GM18520 (cell line): ENCODE data around the gene FPR2.
"Not testable (repeated sequence)": the region's sequence is repeated elsewhere in the genome, so short reads cannot be mapped to it uniquely, and the experiment has no call there.

Source experiments
- ATAC-seq: cut with Tn5 transposase; IDR thresholded peaks from one replicate; pipeline ENCODE4 v1.9.1; 2021; ENCODE audit not compliant: unreplicated experiment

The FPR2 gene

GRCh38 chr19:51803967-51804366 lies 43.0 kb downstream of the FPR2 start:
- ATAC-seq: no peak

- ATAC-seq: not testable (repeated sequence)
Measured at GRCh38 chr19:51804789-51805188, 43.8 kb downstream of the FPR2 start.

- not testable (repeated sequence) for ATAC-seq
Measured at GRCh38 chr19:51805396-51805795, 44.4 kb downstream of the FPR2 start.

GRCh38 chr19:51806571-51806970 lies 45.6 kb downstream of the FPR2 start:
- not testable (repeated sequence) for ATAC-seq

GRCh38 chr19:51807111-51807701 lies 46.2 kb downstream of the FPR2 start:
- ATAC-seq: no peak

GRCh38 chr19:51807925-51808324 lies 46.9 kb downstream of the FPR2 start:
- no peak for ATAC-seq

- ATAC-seq: no peak
Measured at GRCh38 chr19:51808333-51808986, 47.5 kb downstream of the FPR2 start.

GRCh38 chr19:51809787-51810186 lies 48.8 kb downstream of the FPR2 start:
- ATAC-seq: no peak

- ATAC-seq: no peak
Measured at GRCh38 chr19:51810223-51810622, 49.2 kb downstream of the FPR2 start.

- ATAC-seq: no peak
Measured at GRCh38 chr19:51811344-51811743, 50.4 kb downstream of the FPR2 start.

- no peak for ATAC-seq
Measured at GRCh38 chr19:51815043-51815442, 54.1 kb downstream of the FPR2 start.

- ATAC-seq: no peak
Measured at GRCh38 chr19:51816711-51817110, 55.7 kb downstream of the FPR2 start.

- no peak for ATAC-seq
Measured at GRCh38 chr19:51820011-51820410, 59.0 kb downstream of the FPR2 start.
